Keratinocyte (primary cell): ENCODE measurements around the gene GRM1. TPM values are rescaled to one million over a fixed set of nuclear protein-coding genes. Genes with fewer than 3 reads are reported as not detected.

Experiments
- DNase-seq: peaks from one replicate; pipeline ENCODE4 v3.0.0-alpha.2; 2011; ENCODE audit warnings: low read depth, missing footprints, low spot score
- FAIRE-seq: peaks from 2 replicates; lab custom pipeline; 2011; peaks lifted over from hg19 to GRCh38; lab: Jason Lieb, UNC
- H2AFZ ChIP-seq: 2 replicates; pipeline ENCODE4 v1.6.0; 2012; ENCODE audit warnings: low read length, control low read depth, inconsistent platforms; ENCODE audit not compliant: control insufficient read depth
- H3K27ac ChIP-seq: 2 replicates; pipeline ENCODE4 v1.5.1; 2011; ENCODE audit warnings: low read length; ENCODE audit not compliant: control insufficient read depth, insufficient read depth
- H3K27me3 ChIP-seq: 3 replicates; pipeline ENCODE4 v1.6.0; 2011; ENCODE audit warnings: low read length; ENCODE audit not compliant: control insufficient read depth, insufficient read depth; ENCODE audit errors: extremely low read depth
- H3K36me3 ChIP-seq, 2 experiments: 2 replicates in 1 of 2; 3 replicates in 1 of 2; pipeline ENCODE4 v1.5.1; 2011; ENCODE audit warnings: low read length in 2 of 2, mild to moderate bottlenecking in 1 of 2; ENCODE audit not compliant: control insufficient read depth in 2 of 2, insufficient read depth in 2 of 2; ENCODE audit errors: extremely low read depth in 1 of 2
- H3K4me1 ChIP-seq: 3 replicates; pipeline ENCODE4 v1.5.1; 2011; ENCODE audit warnings: low read length; ENCODE audit not compliant: control insufficient read depth, insufficient read depth; ENCODE audit errors: extremely low read depth
- H3K4me2 ChIP-seq: 3 replicates; pipeline ENCODE4 v1.6.0; 2011; ENCODE audit warnings: low read depth, low read length; ENCODE audit not compliant: control insufficient read depth, insufficient read depth; ENCODE audit errors: extremely low read depth
- H3K4me3 ChIP-seq, 3 experiments: fragments of 200-600 bp in 1 of 3; sonication (generic) in 1 of 3; 2 replicates in 2 of 3; 3 replicates in 1 of 3; pipeline ENCODE4 v1.5.1; 2011 to 2016; ENCODE audit warnings: low read length in 3 of 3, mild to moderate bottlenecking in 3 of 3, control low read depth in 2 of 3, inconsistent platforms in 1 of 3, low read depth in 1 of 3, mixed read lengths in 1 of 3, mixed run types in 1 of 3, moderate library complexity in 1 of 3; ENCODE audit not compliant: control insufficient read depth in 2 of 3, insufficient read depth in 2 of 3; ENCODE audit errors: extremely low read depth in 1 of 3
- H3K79me2 ChIP-seq: 2 replicates; pipeline ENCODE4 v1.6.0; 2012; ENCODE audit warnings: low read length; ENCODE audit not compliant: control insufficient read depth, insufficient read depth
- H3K9ac ChIP-seq: 3 replicates; pipeline ENCODE4 v1.6.0; 2011; ENCODE audit warnings: low read length; ENCODE audit not compliant: control insufficient read depth, insufficient read depth; ENCODE audit errors: extremely low read depth
- H3K9me1 ChIP-seq: 3 replicates; pipeline ENCODE4 v1.6.0; 2011; ENCODE audit warnings: low read length; ENCODE audit not compliant: control insufficient read depth, insufficient read depth; ENCODE audit errors: extremely low read depth
- H3K9me3 ChIP-seq: 2 replicates; pipeline ENCODE4 v1.5.1; 2012; ENCODE audit warnings: low read depth, low read length; ENCODE audit not compliant: control insufficient read depth
- H4K20me1 ChIP-seq: 3 replicates; pipeline ENCODE4 v1.6.0; 2011; ENCODE audit warnings: low read length; ENCODE audit not compliant: control insufficient read depth, insufficient read depth; ENCODE audit errors: extremely low read depth
- EZH2 ChIP-seq: IDR thresholded peaks from one replicate; pipeline ENCODE4 v1.6.1; 2012; ENCODE audit warnings: inconsistent platforms, mild to moderate bottlenecking, low read length, moderate library complexity
- dilution Hi-C: fragments of 300-500 bp; cut with MboI; formaldehyde crosslinking; loops from one replicate; pipeline ENCODE4 v1.7.0; 2020; ENCODE audit warnings: low sequenced_read_pairs; ENCODE audit not compliant: extremely low pct_ligation_motif_present
- polyA plus RNA-seq, 5 experiments: library from polyadenylated mRNA; depleted of rRNA in 3 of 5; stranded (reverse) in 3 of 5; stranded (forward) in 1 of 5; unstranded in 1 of 5; fragments of >200 nt; gene quantifications; 1 replicate in 1 of 5; 2 replicates in 3 of 5; 3 replicates in 1 of 5; pipeline versions ENCODE4 v1.2.1 to v1.2.3, GENCODE V29; 2011 to 2012; ENCODE audit warnings: missing spikeins in 2 of 5, low read depth in 1 of 5, low replicate concordance in 1 of 5
- TF ChIP-seq, protein P1 (sequence below), 3 experiments: IDR thresholded peaks in 1 of 3; conservative IDR thresholded peaks in 1 of 3; optimal IDR thresholded peaks in 1 of 3; 2 replicates in 2 of 3; 3 replicates in 1 of 3; pipeline versions ENCODE3 to v1.5.1; 2011; ENCODE audit warnings: low read length in 3 of 3, mild to moderate bottlenecking in 3 of 3, moderate library complexity in 2 of 3, control low read depth in 1 of 3, inconsistent platforms in 1 of 3; ENCODE audit not compliant: insufficient read depth in 2 of 3; ENCODE audit errors: extremely low read depth in 1 of 3

The GRM1 gene
- polyA plus RNA-seq, 1 donor (not counting 4 experiments of a cell fraction or from before 2014, with no cell fraction given) = not detected

DNA sequence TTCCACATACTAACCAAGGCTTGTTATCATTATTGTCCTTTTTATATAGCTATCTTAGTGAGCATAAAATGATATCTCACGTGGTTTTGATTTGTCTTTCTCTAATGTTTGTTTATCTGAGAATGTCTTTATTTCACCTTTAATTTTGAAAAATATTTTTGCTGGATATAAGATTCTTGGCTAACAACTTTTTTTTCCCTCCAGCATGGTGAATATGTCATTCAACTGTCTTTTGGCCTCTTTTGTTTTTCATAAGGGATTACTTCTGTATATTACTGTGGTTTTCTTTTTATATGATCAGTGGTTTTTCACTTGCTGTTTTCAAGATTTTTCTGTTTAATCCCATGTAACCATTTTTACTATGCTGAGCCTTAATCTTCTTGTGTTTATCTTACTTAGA, 141.0 kb downstream of the GRM1 start:
- no peaks in the 10 kb centered on the region for H3K27me3 ChIP-seq
- H3K79me2 ChIP-seq = no peaks in the 10 kb centered on the region

DNA sequence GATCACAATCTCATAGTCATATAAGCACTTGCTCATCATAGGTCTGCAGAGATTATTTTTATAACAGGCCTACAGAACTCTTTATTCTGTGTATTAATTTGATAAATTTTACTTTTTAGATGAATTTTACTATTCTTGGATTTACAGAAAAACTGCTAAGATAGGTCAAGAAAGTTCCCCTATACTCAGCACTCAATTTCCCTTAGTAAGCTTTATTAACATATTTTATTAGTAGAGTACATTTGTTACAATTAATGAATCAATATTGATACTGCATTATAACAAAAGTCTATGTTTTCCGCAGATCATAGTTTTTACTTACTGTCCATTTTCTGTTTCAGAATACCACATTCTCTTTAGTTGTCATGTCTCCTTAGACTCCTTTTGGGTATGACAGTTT, 148.9 kb downstream of the GRM1 start:
- no peak for FAIRE-seq
- TF ChIP-seq, protein P1, sequence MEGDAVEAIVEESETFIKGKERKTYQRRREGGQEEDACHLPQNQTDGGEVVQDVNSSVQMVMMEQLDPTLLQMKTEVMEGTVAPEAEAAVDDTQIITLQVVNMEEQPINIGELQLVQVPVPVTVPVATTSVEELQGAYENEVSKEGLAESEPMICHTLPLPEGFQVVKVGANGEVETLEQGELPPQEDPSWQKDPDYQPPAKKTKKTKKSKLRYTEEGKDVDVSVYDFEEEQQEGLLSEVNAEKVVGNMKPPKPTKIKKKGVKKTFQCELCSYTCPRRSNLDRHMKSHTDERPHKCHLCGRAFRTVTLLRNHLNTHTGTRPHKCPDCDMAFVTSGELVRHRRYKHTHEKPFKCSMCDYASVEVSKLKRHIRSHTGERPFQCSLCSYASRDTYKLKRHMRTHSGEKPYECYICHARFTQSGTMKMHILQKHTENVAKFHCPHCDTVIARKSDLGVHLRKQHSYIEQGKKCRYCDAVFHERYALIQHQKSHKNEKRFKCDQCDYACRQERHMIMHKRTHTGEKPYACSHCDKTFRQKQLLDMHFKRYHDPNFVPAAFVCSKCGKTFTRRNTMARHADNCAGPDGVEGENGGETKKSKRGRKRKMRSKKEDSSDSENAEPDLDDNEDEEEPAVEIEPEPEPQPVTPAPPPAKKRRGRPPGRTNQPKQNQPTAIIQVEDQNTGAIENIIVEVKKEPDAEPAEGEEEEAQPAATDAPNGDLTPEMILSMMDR (optimal IDR thresholded peaks at IDR 0.05 in 1 of 3, IDR thresholded peaks at IDR 0.05 in 1 of 3, conservative IDR thresholded peaks at IDR 0.05 in 1 of 3; ENCODE audit: extremely low read depth in 1 of 3, insufficient read depth in 2 of 3, low read length in 3 of 3) = no peak
- no peak for TF ChIP-seq EZH2
- no peaks in the 10 kb centered on the region for H3K79me2 ChIP-seq

More for the DNA sequence above, 141.0 kb downstream of the GRM1 start:
- no peaks in the 10 kb centered on the region for H3K9me1 ChIP-seq
- H2AFZ ChIP-seq = no peak overlapping the region
- H3K4me3 ChIP-seq = no peak overlapping the region
- dilution Hi-C loops = no loop called here
- H4K20me1 ChIP-seq = no peaks in the 10 kb centered on the region
- no peak overlapping the region for H3K27ac ChIP-seq
- FAIRE-seq (no peak), DNase-seq (no peak)
- H3K9ac ChIP-seq = no peak overlapping the region
- no peaks in the 10 kb centered on the region for H3K9me3 ChIP-seq
- no peaks in the 10 kb centered on the region for H3K36me3 ChIP-seq
- H3K4me2 ChIP-seq = no peak overlapping the region
- TF ChIP-seq EZH2 = no peak
- TF ChIP-seq, protein P1 (optimal IDR thresholded peaks at IDR 0.05 in 1 of 3, IDR thresholded peaks at IDR 0.05 in 1 of 3, conservative IDR thresholded peaks at IDR 0.05 in 1 of 3; ENCODE audit: extremely low read depth in 1 of 3, insufficient read depth in 2 of 3, low read length in 3 of 3) = no peak
- no peaks in the 10 kb centered on the region for H3K4me1 ChIP-seq

More for the DNA sequence above, 148.9 kb downstream of the GRM1 start:
- H3K9me3 ChIP-seq = no peaks in the 10 kb centered on the region
- no peaks in the 10 kb centered on the region for H3K9me1 ChIP-seq
- H3K27ac ChIP-seq = no peak overlapping the region
- no peaks in the 10 kb centered on the region for H3K27me3 ChIP-seq
- no peaks in the 10 kb centered on the region for H4K20me1 ChIP-seq
- DNase-seq = no peak
- H3K4me2 ChIP-seq = no peak overlapping the region
- no peak overlapping the region for H3K9ac ChIP-seq
- no peaks in the 10 kb centered on the region for H3K4me1 ChIP-seq
- dilution Hi-C loops = no loop called here
- no peaks in the 10 kb centered on the region for H3K36me3 ChIP-seq
- H2AFZ ChIP-seq = no peak overlapping the region
- no peak overlapping the region for H3K4me3 ChIP-seq
